H1 (cell line): ENCODE data around the gene TP53BP1. TPM values are rescaled to one million over a fixed set of nuclear protein-coding genes. Genes with fewer than 3 reads are reported as not detected.

Experiments used
- CTCF ChIA-PET: fragments of 300-600 bp; sonication (Branson Sonifier 250); formaldehyde crosslinking; loops from one replicate; lab custom pipeline; 2021; ENCODE audit not compliant: partially characterized antibody; lab: Charles Lee
- POLR2A ChIA-PET: fragments of 300-600 bp; sonication (Branson Sonifier 250); formaldehyde crosslinking; loops from one replicate; lab custom pipeline; 2021; ENCODE audit warnings: inconsistent platforms; ENCODE audit not compliant: partially characterized antibody; lab: Charles Lee
- DNase-seq, 2 experiments: peaks; one replicate each; pipeline versions ENCODE4 v3.0.0 to v3.0.0-alpha.2; 2010 to 2022; ENCODE audit warnings: low spot score in 2 of 2, low read depth in 1 of 2, mixed read lengths in 1 of 2
- FAIRE-seq: peaks from 2 replicates; lab custom pipeline; 2011; peaks lifted over from hg19 to GRCh38; lab: Jason Lieb, UNC
- H2AFZ ChIP-seq: 2 replicates; pipeline ENCODE4 v1.8.1; 2012; ENCODE audit warnings: low read length, inconsistent platforms
- H2AK5ac ChIP-seq: 2 replicates; pipeline ENCODE4 v1.6.1; 2013; ENCODE audit warnings: low read depth, low read length
- H2BK120ac ChIP-seq: replicated peaks from 2 replicates; pipeline ENCODE3; 2013; ENCODE audit warnings: low read depth, low read length, inconsistent platforms
- H2BK12ac ChIP-seq: 2 replicates; pipeline ENCODE4 v1.6.1; 2013; ENCODE audit warnings: low read depth, low read length
- H2BK15ac ChIP-seq: 2 replicates; pipeline ENCODE4 v1.6.1; 2013; ENCODE audit warnings: low read length
- H2BK20ac ChIP-seq: 2 replicates; pipeline ENCODE4 v1.6.1; 2013; ENCODE audit warnings: low read length
- H2BK5ac ChIP-seq: 2 replicates; pipeline ENCODE4 v1.6.1; 2013; ENCODE audit warnings: low read depth, low read length
- H3K14ac ChIP-seq: 2 replicates; pipeline ENCODE4 v1.6.1; 2013; ENCODE audit warnings: inconsistent platforms; ENCODE audit not compliant: insufficient read length
- H3K18ac ChIP-seq: 2 replicates; pipeline ENCODE4 v1.6.1; 2013; ENCODE audit warnings: low read length; ENCODE audit errors: extremely low read depth
- H3K23ac ChIP-seq: 2 replicates; pipeline ENCODE4 v1.6.1; 2013; ENCODE audit warnings: inconsistent platforms; ENCODE audit not compliant: insufficient read length
- H3K23me2 ChIP-seq: 2 replicates; pipeline ENCODE4 v1.6.1; 2013; ENCODE audit warnings: low read depth, low read length
- H3K27ac ChIP-seq: 2 replicates; pipeline ENCODE4 v1.6.1; 2011; ENCODE audit warnings: low read depth, low read length, inconsistent platforms
- H3K27me3 ChIP-seq, 4 experiments: replicated peaks in 1 of 4; 1 replicate in 1 of 4; 2 replicates in 3 of 4; pipeline versions ENCODE4 v1.6.1 to v1.8.1; 2011 to 2013; ENCODE audit warnings: low read length in 3 of 4, mild to moderate bottlenecking in 3 of 4, inconsistent platforms in 2 of 4, mixed read lengths in 2 of 4, moderate library complexity in 1 of 4; ENCODE audit not compliant: control insufficient read depth in 3 of 4, insufficient read depth in 3 of 4; ENCODE audit errors: extremely low read depth in 1 of 4
- H3K36me3 ChIP-seq, 4 experiments: 2 replicates each; pipeline versions ENCODE4 v1.6.1 to v1.8.1; 2011 to 2013; ENCODE audit warnings: mild to moderate bottlenecking in 4 of 4, low read length in 3 of 4, moderate library complexity in 2 of 4, control low read depth in 1 of 4, inconsistent platforms in 1 of 4; ENCODE audit not compliant: insufficient read depth in 4 of 4, control insufficient read depth in 2 of 4
- H3K4ac ChIP-seq: replicated peaks from 2 replicates; pipeline ENCODE3; 2013; ENCODE audit warnings: low read length, low read depth, mixed read lengths, inconsistent platforms; ENCODE audit not compliant: insufficient read length
- H3K4me1 ChIP-seq, 4 experiments: replicated peaks in 1 of 4; 1 replicate in 1 of 4; 2 replicates in 3 of 4; pipeline versions ENCODE4 v1.6.1 to v1.8.1; 2011 to 2013; ENCODE audit warnings: low read length in 3 of 4, inconsistent platforms in 2 of 4, mixed read lengths in 1 of 4; ENCODE audit not compliant: insufficient read depth in 4 of 4, control insufficient read depth in 3 of 4
- H3K4me2 ChIP-seq, 2 experiments: 2 replicates each; pipeline versions ENCODE4 v1.6.1 to v1.8.1; 2011 to 2013; ENCODE audit warnings: low read depth in 2 of 2, low read length in 2 of 2, control low read depth in 1 of 2, inconsistent platforms in 1 of 2, mild to moderate bottlenecking in 1 of 2; ENCODE audit not compliant: insufficient read depth in 1 of 2
- H3K4me3 ChIP-seq, 4 experiments: fragments of 200-600, 300-600 bp in 1 of 4; sonication (generic), shearing (Covaris generic), sonication (Bioruptor Twin) in 1 of 4; 2 replicates each; pipeline versions ENCODE4 v1.5.1 to v1.8.1; 2011 to 2016; ENCODE audit warnings: low read length in 4 of 4, low read depth in 3 of 4, control low read depth in 2 of 4, inconsistent platforms in 2 of 4, mild to moderate bottlenecking in 2 of 4, mixed read lengths in 1 of 4, moderate library complexity in 1 of 4; ENCODE audit not compliant: insufficient read depth in 2 of 4; ENCODE audit errors: extremely low read depth in 1 of 4
- H3K56ac ChIP-seq: replicated peaks from 2 replicates; pipeline ENCODE3; 2013; ENCODE audit warnings: low read depth, mild to moderate bottlenecking, mixed read lengths, low read length, inconsistent platforms; ENCODE audit not compliant: insufficient read length
- H3K79me1 ChIP-seq: 2 replicates; pipeline ENCODE4 v1.6.1; 2013; ENCODE audit warnings: low read depth, low read length, control low read depth
- H3K79me2 ChIP-seq, 2 experiments: 2 replicates each; pipeline versions ENCODE4 v1.6.1 to v1.8.1; 2012 to 2013; ENCODE audit warnings: low read length in 2 of 2, mild to moderate bottlenecking in 2 of 2, inconsistent platforms in 1 of 2; ENCODE audit not compliant: insufficient read depth in 2 of 2, control insufficient read depth in 1 of 2
- H3K9ac ChIP-seq, 4 experiments: replicated peaks in 1 of 4; 1 replicate in 1 of 4; 2 replicates in 3 of 4; pipeline versions ENCODE4 v1.6.1 to v1.8.1; 2011 to 2013; ENCODE audit warnings: low read depth in 3 of 4, low read length in 3 of 4, control low read depth in 2 of 4, mild to moderate bottlenecking in 2 of 4, moderate library complexity in 2 of 4, inconsistent platforms in 1 of 4; ENCODE audit errors: extremely low read depth in 1 of 4
- H3K9me3 ChIP-seq, 2 experiments: 2 replicates each; pipeline versions ENCODE4 v1.6.1 to v1.8.1; 2012 to 2013; ENCODE audit warnings: mild to moderate bottlenecking in 2 of 2, moderate library complexity in 2 of 2, control low read depth in 1 of 2, inconsistent platforms in 1 of 2, low read depth in 1 of 2, low read length in 1 of 2, mixed read lengths in 1 of 2; ENCODE audit not compliant: insufficient read depth in 2 of 2
- H4K20me1 ChIP-seq, 2 experiments: replicated peaks in 1 of 2; 2 replicates each; pipeline versions ENCODE3 to v1.8.1; 2011 to 2013; ENCODE audit warnings: inconsistent platforms in 2 of 2, low read length in 2 of 2, mild to moderate bottlenecking in 1 of 2; ENCODE audit not compliant: insufficient read depth in 2 of 2, control insufficient read depth in 1 of 2
- H4K5ac ChIP-seq: 2 replicates; pipeline ENCODE4 v1.6.1; 2013; ENCODE audit warnings: low read length, low read depth, mixed read lengths, inconsistent platforms; ENCODE audit not compliant: insufficient read length
- H4K8ac ChIP-seq: 2 replicates; pipeline ENCODE4 v1.8.0; 2013; ENCODE audit warnings: mild to moderate bottlenecking, moderate library complexity, low read length, inconsistent platforms; ENCODE audit not compliant: insufficient read depth; ENCODE audit errors: extremely low read depth
- H4K91ac ChIP-seq: replicated peaks from 2 replicates; pipeline ENCODE3; 2013; ENCODE audit warnings: low read length, mixed read lengths, inconsistent platforms; ENCODE audit not compliant: insufficient read length
- EGR1 ChIP-seq: IDR thresholded peaks from 2 replicates; pipeline ENCODE4 v1.6.1; 2011; ENCODE audit warnings: low read depth, low read length, borderline replicate concordance
- RFX5 ChIP-seq: IDR thresholded peaks from 2 replicates; pipeline ENCODE4 v1.6.1; 2011; ENCODE audit warnings: low read depth, low read length, improper control_type of control experiment, borderline replicate concordance
- WGBS, 2 experiments: shearing (Covaris generic) in 1 of 2; methylation state at CpG; one replicate each; pipeline versions ENCODE4 v1.1.6 to v1.1.7; 2013 to 2015; ENCODE audit warnings: low lambda C conversion rate in 2 of 2, mixed read lengths in 2 of 2, inconsistent platforms in 1 of 2, low coverage in 1 of 2, missing lambda C conversion rate in 1 of 2; ENCODE audit not compliant: insufficient replicate concordance in 2 of 2, insufficient coverage in 1 of 2, insufficient read length in 1 of 2; ENCODE audit errors: extremely low coverage in 1 of 2, missing lambda C conversion rate in 1 of 2; 5-methylcytosine and 5-hydroxymethylcytosine counted together
- polyA plus RNA-seq, 7 experiments: library from polyadenylated mRNA; depleted of rRNA in 3 of 7; stranded (reverse) in 5 of 7; unstranded in 2 of 7; fragments of >200 nt in 5 of 7; fragments of 200-250 nt in 2 of 7; gene quantifications; 1 replicate in 5 of 7; 2 replicates in 1 of 7; 4 replicates in 1 of 7; pipeline versions ENCODE4 v1.2.1 to v1.2.3, GENCODE V29; 2011 to 2013; ENCODE audit warnings: missing spikeins in 2 of 7, mixed read lengths in 2 of 7
- total RNA-seq: library from RNA; stranded (reverse); fragmentation: NEBNext Ultra II Directional; extraction: Animal tissue kit (Norgen Biotek cat#: 25700); gene quantifications from 2 replicates; pipeline ENCODE4 v1.2.1, GENCODE V29; 2021

The TP53BP1 gene
- total and polyA plus RNA-seq, 2 of the 8 experiments (the other 6 are each of a cell fraction or from before 2014, with no cell fraction given) = 34.1 to 63.6 TPM

GRCh38 chr15:43446344-43446743 is 46.6 kb downstream of the TP53BP1 start:
- DNase-seq = no peak
- Histone ChIP-seq H3K9ac (no peak overlapping the region), H3K4me2 (no peak overlapping the region), H3K14ac (no peak overlapping the region), H3K9me3 (no peaks in the 10 kb centered on the region), H2AFZ (no peak overlapping the region), H2BK12ac (no peak overlapping the region), H4K20me1 (peaks cover 1 to 2% of the 10 kb centered on the region in 2 experiments), H3K36me3 (peaks cover 8 to 48% (median 23%) of the 10 kb centered on the region in 4 experiments; a peak in 7 of 8 replicates), H3K79me1 (no peaks in the 10 kb centered on the region), H4K5ac (no peak overlapping the region), H3K23me2 (no peaks in the 10 kb centered on the region), H3K18ac (no peak overlapping the region), H2BK120ac (no peak overlapping the region), H4K8ac (no peak overlapping the region), H3K56ac (no peak overlapping the region), H3K27me3 (no peaks in the 10 kb centered on the region), H2BK15ac (no peak overlapping the region), H3K4me3 (no peak overlapping the region), H3K79me2 (peaks cover 0 to 24% of the 10 kb centered on the region in 2 experiments; a peak in 2 of 4 replicates), H4K91ac (no peak overlapping the region), H3K23ac (no peak overlapping the region), H3K4me1 (no peaks in the 10 kb centered on the region), H2BK5ac (no peak overlapping the region), H2AK5ac (no peak overlapping the region), H3K27ac (no peak overlapping the region), H3K4ac (no peak overlapping the region), H2BK20ac (no peak overlapping the region)
- ChIA-PET CTCF (interaction anchor here (0.7 to 1.0 kb wide), 2 partner anchors 69 to 70 kb away, joined by 3 read pairs; no protein-coding TSS in a partner anchor), POLR2A (interaction anchor here (1.2 kb wide), 1 partner anchor 13 kb away, joined by 3 read pairs; no protein-coding TSS in a partner anchor)
- 81% methylated on average over 2 of the region's 2 CpGs; no CpG with 5 or more reads in 1 of the 2 experiments for WGBS, 2 experiments
- TF ChIP-seq RFX5 (peak; percentile 71; the same call in 1 of the 2 replicates), EGR1 (no peak)
- no peak for FAIRE-seq
